ENCODE data around the gene FAAP20. TPM values are rescaled to one million over a fixed set of nuclear protein-coding genes. Genes with fewer than 3 reads are reported as not detected.

Gene FAAP20
- total and polyA plus RNA-seq, 7 donors: 17.8 to 48.1 (median 22.1) TPM

- Histone ChIP-seq H3K36me3 (ENCODE audit: insufficient read depth in 1 of 2, low read depth in 1 of 2) (no peaks in the 10 kb centered on the region), H3K27ac (no peak overlapping the region), H3K27me3 (ENCODE audit: insufficient read depth in 3 of 3, low read length in 2 of 3) (peaks cover 0 to 1% (median 0%) of the 10 kb centered on the region in 3 donors), H3K9me3 (no peaks in the 10 kb centered on the region), H3K4me1 (no peaks in the 10 kb centered on the region), H3K4me3 (no peak overlapping the region)
- DNase-seq (no peak), ATAC-seq (no peak)
- 88 to 92% (median 92%) methylated on average over 18 of the region's 18 CpGs for WGBS, 3 donors
- intact Hi-C loops (cut with DNase I): no loop called here
- no peak for TF ChIP-seq CTCF (IDR thresholded peaks at IDR 0.05)
Observed at GRCh38 chr1:2159124-2159523, 35.4 kb downstream of the FAAP20 start.

DNA sequence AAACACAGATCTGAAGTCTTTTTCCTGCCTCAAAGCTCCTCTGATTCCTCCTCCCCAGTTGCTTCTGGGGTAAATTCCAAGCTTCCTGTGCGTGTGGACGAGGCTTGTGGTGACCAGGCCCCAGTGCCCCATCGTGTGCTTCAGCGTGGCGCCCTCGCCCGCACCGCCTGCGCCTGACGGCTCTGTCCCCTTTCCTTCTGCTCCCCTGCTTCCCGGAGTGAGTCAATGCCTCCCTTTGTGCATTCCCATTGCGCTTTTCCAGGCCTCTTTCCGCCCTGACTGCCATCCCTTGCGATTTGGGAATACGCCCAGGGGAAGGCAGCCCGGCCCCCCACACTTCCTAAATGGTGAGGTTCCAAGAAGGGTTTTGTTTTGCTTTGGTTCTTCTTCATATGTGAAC is 36.3 kb downstream of the FAAP20 start:
- Histone ChIP-seq H3K27me3 (ENCODE audit: insufficient read depth in 3 of 3, low read length in 2 of 3) (peaks cover 0 to 3% (median 0%) of the 10 kb centered on the region in 3 donors), H3K36me3 (ENCODE audit: insufficient read depth in 1 of 2, low read depth in 1 of 2) (no peaks in the 10 kb centered on the region), H3K4me3 (no peak overlapping the region), H3K4me1 (no peaks in the 10 kb centered on the region), H3K27ac (no peak overlapping the region), H3K9me3 (no peaks in the 10 kb centered on the region)
- WGBS, 3 donors: 78 to 81% (median 79%) methylated on average over 16 of the region's 16 CpGs
- ATAC-seq (no peak), DNase-seq (no peak)
- intact Hi-C loops (cut with DNase I): no loop called here
- no peak for TF ChIP-seq CTCF (IDR thresholded peaks at IDR 0.05)

DNA sequence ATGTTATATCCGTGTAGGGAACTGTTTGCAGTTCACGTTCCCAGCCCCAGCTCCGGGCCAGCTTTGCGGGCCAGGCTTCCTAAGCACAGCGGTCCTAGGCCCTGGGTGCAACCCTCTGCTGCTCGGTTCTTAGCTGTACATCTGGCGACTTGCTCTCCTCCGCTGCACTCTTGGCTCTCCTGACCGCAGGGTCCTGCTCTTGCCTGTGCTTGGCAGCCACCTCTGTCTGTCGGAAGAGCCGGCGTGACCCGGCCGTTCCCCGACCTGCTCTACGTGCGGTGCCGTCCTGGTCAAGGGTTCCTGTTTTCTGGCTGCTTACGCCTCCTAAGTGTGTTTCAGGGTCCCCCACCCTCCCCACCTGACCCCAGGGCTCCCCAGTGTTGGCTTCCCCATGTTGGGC is 36.7 kb downstream of the FAAP20 start:
- no peak overlapping the region for H3K27ac ChIP-seq
- no peak overlapping the region for H3K4me3 ChIP-seq
- H3K36me3 ChIP-seq (ENCODE audit: insufficient read depth in 1 of 2, low read depth in 1 of 2): no peaks in the 10 kb centered on the region
- TF ChIP-seq CTCF (IDR thresholded peaks at IDR 0.05): no peak
- no peaks in the 10 kb centered on the region for H3K9me3 ChIP-seq
- peaks cover 0 to 3% (median 0%) of the 10 kb centered on the region in 3 donors for H3K27me3 ChIP-seq (ENCODE audit: insufficient read depth in 3 of 3, low read length in 2 of 3)
- intact Hi-C loops (cut with DNase I): no loop called here
- 78 to 84% (median 80%) methylated on average over 19 of the region's 19 CpGs for WGBS, 3 donors
- no peaks in the 10 kb centered on the region for H3K4me1 ChIP-seq
- DNase-seq (no peak), ATAC-seq (peak in 1 of 4 donors; percentile 33)

DNA sequence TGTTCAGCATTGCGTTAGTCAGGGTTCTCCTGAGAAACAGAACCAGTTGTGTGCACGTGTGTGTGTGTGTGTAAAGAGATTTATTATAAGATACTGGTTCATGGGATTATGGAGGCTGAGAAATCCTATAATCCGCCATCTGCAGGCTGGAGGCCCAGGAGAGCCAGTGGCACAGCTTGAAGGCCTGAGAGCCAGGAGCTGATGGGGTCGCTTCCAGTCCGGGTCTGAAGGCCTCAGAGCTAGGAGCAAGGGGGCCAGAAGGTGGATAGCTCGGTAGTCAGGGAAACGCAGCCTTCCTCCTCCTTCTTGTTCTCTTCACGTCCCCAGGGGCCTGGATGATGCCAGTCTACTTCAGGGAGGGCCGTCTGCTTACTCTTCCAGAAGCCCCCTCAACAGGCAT is 37.7 kb downstream of the FAAP20 start:
- H3K27ac ChIP-seq: no peak overlapping the region
- WGBS, 3 donors: 59 to 72% (median 69%) methylated on average over 6 to 9 of the region's 9 CpGs
- no peaks in the 10 kb centered on the region for H3K36me3 ChIP-seq (ENCODE audit: insufficient read depth in 1 of 2, low read depth in 1 of 2)
- TF ChIP-seq CTCF (IDR thresholded peaks at IDR 0.05): no peak
- intact Hi-C loops (cut with DNase I): no loop called here
- no peaks in the 10 kb centered on the region for H3K9me3 ChIP-seq
- peaks cover 0 to 3% (median under 1%) of the 10 kb centered on the region in 3 donors for H3K27me3 ChIP-seq (ENCODE audit: insufficient read depth in 3 of 3, low read length in 2 of 3)
- no peak for DNase-seq
- no peaks in the 10 kb centered on the region for H3K4me1 ChIP-seq
- no peak overlapping the region for H3K4me3 ChIP-seq
- no peak for ATAC-seq

DNA sequence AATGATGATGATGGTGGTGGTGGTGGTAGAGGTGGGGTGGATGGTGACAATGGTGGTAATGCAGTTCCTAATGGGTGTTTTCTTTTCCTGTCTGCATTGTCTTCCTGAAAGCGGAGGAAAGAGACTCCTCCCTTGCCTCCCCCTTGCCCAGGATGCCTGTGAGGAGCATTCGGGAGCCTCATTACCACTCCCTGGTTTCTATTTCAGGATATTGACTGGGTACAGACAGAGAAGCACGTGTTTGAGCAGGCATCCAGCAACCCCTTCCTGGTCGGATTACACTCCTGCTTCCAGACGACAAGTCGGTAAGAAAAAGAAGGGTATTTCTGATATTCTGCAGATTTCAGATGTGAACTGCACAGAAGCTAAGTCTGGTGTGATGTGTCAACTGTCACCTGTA is 38.8 kb downstream of the FAAP20 start:
- DNase-seq (no peak), ATAC-seq (no peak)
- H3K36me3 ChIP-seq (ENCODE audit: insufficient read depth in 1 of 2, low read depth in 1 of 2): no peaks in the 10 kb centered on the region
- no peak overlapping the region for H3K4me3 ChIP-seq
- no peak overlapping the region for H3K27ac ChIP-seq
- H3K9me3 ChIP-seq: no peaks in the 10 kb centered on the region
- TF ChIP-seq CTCF (IDR thresholded peaks at IDR 0.05): no peak
- no peaks in the 10 kb centered on the region for H3K4me1 ChIP-seq
- intact Hi-C loops (cut with DNase I): no loop called here
- H3K27me3 ChIP-seq (ENCODE audit: insufficient read depth in 3 of 3, low read length in 2 of 3): peaks cover 0 to 5% (median 3%) of the 10 kb centered on the region in 3 donors
- WGBS, 3 donors: 43 to 54% (median 44%) methylated on average over 6 of the region's 6 CpGs

Data from psoas muscle (tissue), 8 donors.